ENCODE data around the gene PP2D1. TPM values are rescaled to one million over a fixed set of nuclear protein-coding genes. Genes with fewer than 3 reads are reported as not detected.

The PP2D1 gene
- polyA plus RNA-seq, 2 of the 4 experiments (the other 2 are of a cell fraction): not detected

GRCh38 chr3:20008646-20009045 lies 3.4 kb downstream of the PP2D1 start (continued):
- no peak for TF ChIP-seq CHD4 (IDR thresholded peaks at IDR 0.05; ENCODE audit: borderline replicate concordance)

- ATAC-seq: no peak
- Histone ChIP-seq H3K4me2 (no peak overlapping the region), H3K27ac (no peak overlapping the region), H3K4me1 (no peaks in the 10 kb centered on the region), H3K9me3 (no peaks in the 10 kb centered on the region), H3K4me3 (no peak overlapping the region)
- DNase-seq (ENCODE audit: low read depth in 1 of 2, low spot score in 1 of 2): no peak
- 91% methylated on average over 20 of the region's 20 CpGs for WGBS (ENCODE audit: missing lambda C conversion rate)
- FAIRE-seq: no peak
- TF ChIP-seq JUN (IDR thresholded peaks at IDR 0.05): no peak
- TF ChIP-seq, protein P1, sequence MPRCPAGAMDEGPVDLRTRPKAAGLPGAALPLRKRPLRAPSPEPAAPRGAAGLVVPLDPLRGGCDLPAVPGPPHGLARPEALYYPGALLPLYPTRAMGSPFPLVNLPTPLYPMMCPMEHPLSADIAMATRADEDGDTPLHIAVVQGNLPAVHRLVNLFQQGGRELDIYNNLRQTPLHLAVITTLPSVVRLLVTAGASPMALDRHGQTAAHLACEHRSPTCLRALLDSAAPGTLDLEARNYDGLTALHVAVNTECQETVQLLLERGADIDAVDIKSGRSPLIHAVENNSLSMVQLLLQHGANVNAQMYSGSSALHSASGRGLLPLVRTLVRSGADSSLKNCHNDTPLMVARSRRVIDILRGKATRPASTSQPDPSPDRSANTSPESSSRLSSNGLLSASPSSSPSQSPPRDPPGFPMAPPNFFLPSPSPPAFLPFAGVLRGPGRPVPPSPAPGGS (IDR thresholded peaks at IDR 0.05): no peak
- no peak for TF ChIP-seq ZNF302 (CRISPR knock-in tag; IDR thresholded peaks at IDR 0.05)
- TF ChIP-seq, protein P2, sequence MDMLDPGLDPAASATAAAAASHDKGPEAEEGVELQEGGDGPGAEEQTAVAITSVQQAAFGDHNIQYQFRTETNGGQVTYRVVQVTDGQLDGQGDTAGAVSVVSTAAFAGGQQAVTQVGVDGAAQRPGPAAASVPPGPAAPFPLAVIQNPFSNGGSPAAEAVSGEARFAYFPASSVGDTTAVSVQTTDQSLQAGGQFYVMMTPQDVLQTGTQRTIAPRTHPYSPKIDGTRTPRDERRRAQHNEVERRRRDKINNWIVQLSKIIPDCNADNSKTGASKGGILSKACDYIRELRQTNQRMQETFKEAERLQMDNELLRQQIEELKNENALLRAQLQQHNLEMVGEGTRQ (IDR thresholded peaks at IDR 0.05): no peak
- no peak for TF ChIP-seq CEBPB (IDR thresholded peaks at IDR 0.05)
- TF ChIP-seq, protein P3, sequence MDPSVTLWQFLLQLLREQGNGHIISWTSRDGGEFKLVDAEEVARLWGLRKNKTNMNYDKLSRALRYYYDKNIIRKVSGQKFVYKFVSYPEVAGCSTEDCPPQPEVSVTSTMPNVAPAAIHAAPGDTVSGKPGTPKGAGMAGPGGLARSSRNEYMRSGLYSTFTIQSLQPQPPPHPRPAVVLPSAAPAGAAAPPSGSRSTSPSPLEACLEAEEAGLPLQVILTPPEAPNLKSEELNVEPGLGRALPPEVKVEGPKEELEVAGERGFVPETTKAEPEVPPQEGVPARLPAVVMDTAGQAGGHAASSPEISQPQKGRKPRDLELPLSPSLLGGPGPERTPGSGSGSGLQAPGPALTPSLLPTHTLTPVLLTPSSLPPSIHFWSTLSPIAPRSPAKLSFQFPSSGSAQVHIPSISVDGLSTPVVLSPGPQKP (IDR thresholded peaks at IDR 0.05; ENCODE audit: low read depth, low read length): no peak
- no peak for TF ChIP-seq ZSCAN20 (CRISPR knock-in tag; IDR thresholded peaks at IDR 0.05)
- no peak for TF ChIP-seq REST (IDR thresholded peaks at IDR 0.05)
- no peak for TF ChIP-seq GATA3 (IDR thresholded peaks at IDR 0.05; ENCODE audit: borderline replicate concordance)
- no peak for TF ChIP-seq HOXB13 (CRISPR knock-in tag; IDR thresholded peaks at IDR 0.05; ENCODE audit: low read depth)
- TF ChIP-seq RNF2 (IDR thresholded peaks at IDR 0.05; ENCODE audit: borderline replicate concordance, low read depth): no peak
- TF ChIP-seq SREBF2 (IDR thresholded peaks at IDR 0.05): no peak
- TF ChIP-seq KDM5A (IDR thresholded peaks at IDR 0.05): no peak
- no peak for TF ChIP-seq CHD4 (IDR thresholded peaks at IDR 0.05; ENCODE audit: borderline replicate concordance)
- TF ChIP-seq FOSB (CRISPR knock-in tag; IDR thresholded peaks at IDR 0.05): no peak
- TF ChIP-seq CBX2 (IDR thresholded peaks at IDR 0.05; ENCODE audit: borderline replicate concordance, low read depth): no peak
- no peak for TF ChIP-seq EP300 (IDR thresholded peaks at IDR 0.05)
- CTCF ChIA-PET: no interaction called here
- POLR2A ChIA-PET: no interaction called here
Observed at GRCh38 chr3:20007960-20008359, 4.1 kb downstream of the PP2D1 start.

- Histone ChIP-seq H3K9me3 (no peaks in the 10 kb centered on the region), H3K4me1 (no peaks in the 10 kb centered on the region), H3K4me3 (no peak overlapping the region), H3K27ac (no peak overlapping the region), H3K4me2 (no peak overlapping the region)
- POLR2A ChIA-PET: no interaction called here
- 48% methylated on average over 3 of the region's 3 CpGs for WGBS (ENCODE audit: missing lambda C conversion rate)
- DNase-seq (ENCODE audit: low read depth in 1 of 2, low spot score in 1 of 2) (no peak), ATAC-seq (no peak), FAIRE-seq (peak; percentile 54)
- CTCF ChIA-PET: no interaction called here
- no peak for TF ChIP-seq HMGXB4 (CRISPR knock-in tag; IDR thresholded peaks at IDR 0.05; ENCODE audit: borderline replicate concordance)
- no peak for TF ChIP-seq JUNB (IDR thresholded peaks at IDR 0.05)
- TF ChIP-seq REST (IDR thresholded peaks at IDR 0.05): no peak
- TF ChIP-seq HOXA7 (CRISPR knock-in tag; IDR thresholded peaks at IDR 0.05): no peak
- TF ChIP-seq, protein P4, sequence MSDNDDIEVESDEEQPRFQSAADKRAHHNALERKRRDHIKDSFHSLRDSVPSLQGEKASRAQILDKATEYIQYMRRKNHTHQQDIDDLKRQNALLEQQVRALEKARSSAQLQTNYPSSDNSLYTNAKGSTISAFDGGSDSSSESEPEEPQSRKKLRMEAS (IDR thresholded peaks at IDR 0.05): no peak
Observed at GRCh38 chr3:20001932-20002331, 10.1 kb downstream of the PP2D1 start.
